IPS-18c (cell line): ENCODE data around the gene PBX4.
A peak's percentile ranks its signal among the peaks of the same experiment; 100 is the strongest.

ENCODE experiments used
- H3K4me3 ChIP-seq: 2 replicates; pipeline ENCODE4 v1.7.0; 2013; ENCODE audit warnings: low read depth, mild to moderate bottlenecking, low read length, moderate library complexity; ENCODE audit not compliant: insufficient read depth
- H3K9me3 ChIP-seq: one replicate; pipeline ENCODE4 v1.6.1; 2013; ENCODE audit warnings: mild to moderate bottlenecking, low read length, moderate library complexity; ENCODE audit not compliant: control insufficient read depth, insufficient read depth

The PBX4 gene

GRCh38 chr19:19652482-19653295 lies 34.2 kb upstream of the PBX4 start:
- Histone ChIP-seq H3K4me3 (no peak overlapping the region), H3K9me3 (no peaks in the 10 kb centered on the region)

- H3K4me3 ChIP-seq, result no peak overlapping the region
- H3K9me3 ChIP-seq, result no peaks in the 10 kb centered on the region
These were observed 32.6 kb upstream of the PBX4 start for GRCh38 chr19:19651076-19651475.

- no peak overlapping the region for H3K4me3 ChIP-seq
These were observed 31.8 kb upstream of the PBX4 start for GRCh38 chr19:19650331-19650730.

GRCh38 chr19:19649580-19649995 lies 31.1 kb upstream of the PBX4 start:
- no peaks in the 10 kb centered on the region for H3K9me3 ChIP-seq
- H3K4me3 ChIP-seq, result no peak overlapping the region

More at GRCh38 chr19:19650331-19650730, 31.8 kb upstream of the PBX4 start:
- H3K9me3 ChIP-seq, result no peaks in the 10 kb centered on the region

GRCh38 chr19:19649155-19649554 lies 30.7 kb upstream of the PBX4 start:
- no peak overlapping the region for H3K4me3 ChIP-seq
- no peaks in the 10 kb centered on the region for H3K9me3 ChIP-seq

GRCh38 chr19:19647037-19647835 lies 28.7 kb upstream of the PBX4 start:
- H3K9me3 ChIP-seq, result no peaks in the 10 kb centered on the region

GRCh38 chr19:19645233-19645870 lies 26.9 kb upstream of the PBX4 start:
- peaks cover 2% of the 10 kb centered on the region for H3K9me3 ChIP-seq
- no peak overlapping the region for H3K4me3 ChIP-seq

More at GRCh38 chr19:19647037-19647835, 28.7 kb upstream of the PBX4 start:
- H3K4me3 ChIP-seq, result no peak overlapping the region

- peaks cover 2% of the 10 kb centered on the region for H3K9me3 ChIP-seq
These were observed 25.5 kb upstream of the PBX4 start for GRCh38 chr19:19644054-19644388.

GRCh38 chr19:19643158-19644053 lies 24.9 kb upstream of the PBX4 start, which contains the start of gene GMIP:
TSS of gene GMIP (minus strand) at chr19:19643657. CDS start at chr19:19643529, 128 bp downstream.
- Histone ChIP-seq H3K4me3 (peak within 1 kb of the TSS; percentile 92), H3K9me3 (peaks cover 2% of the 10 kb centered on the region)

More at GRCh38 chr19:19644054-19644388, 25.5 kb upstream of the PBX4 start:
- 0 out of 2 replicates have a peak overlapping the region, but pooled peaks have one; percentile 92 for H3K4me3 ChIP-seq

GRCh38 chr19:19642506-19643157 lies 24.1 kb upstream of the PBX4 start:
- Histone ChIP-seq H3K9me3 (peaks cover 2% of the 10 kb centered on the region), H3K4me3 (peak overlapping the region; percentile 92)

- Histone ChIP-seq H3K4me3 (no peak overlapping the region), H3K9me3 (peaks cover 2% of the 10 kb centered on the region)
These were observed 19.2 kb upstream of the PBX4 start for GRCh38 chr19:19637523-19638251.

GRCh38 chr19:19637186-19637522 lies 18.7 kb upstream of the PBX4 start:
- Histone ChIP-seq H3K9me3 (peaks cover 2% of the 10 kb centered on the region), H3K4me3 (no peak overlapping the region; the same call in 1 of the 2 replicates)

GRCh38 chr19:19636573-19637185 lies 18.2 kb upstream of the PBX4 start:
- H3K4me3 ChIP-seq, result no peak overlapping the region
- no peaks in the 10 kb centered on the region for H3K9me3 ChIP-seq

- Histone ChIP-seq H3K4me3 (no peak overlapping the region), H3K9me3 (no peaks in the 10 kb centered on the region)
These were observed 16.8 kb upstream of the PBX4 start for GRCh38 chr19:19635313-19635702.

GRCh38 chr19:19634516-19635312 lies 16.2 kb upstream of the PBX4 start:
- H3K4me3 ChIP-seq, result no peak overlapping the region
- H3K9me3 ChIP-seq, result no peaks in the 10 kb centered on the region
